Thyroid gland (tissue), 4 donors: Measurements from ENCODE around the gene TCP11L2.

Experiments
- POLR2A ChIP-seq, 2 donors: fragments of 450-650 bp; IDR thresholded peaks; one replicate each; pipeline ENCODE4 v1.6.1; 2017; ENCODE audit warnings: antibody characterized with exemption in 2 of 2, mild to moderate bottlenecking in 2 of 2, moderate library complexity in 1 of 2
- TF ChIP-seq, protein P1 (sequence below), 6 experiments: fragments of 200-600 bp in 3 of 6; fragments of 450-650 bp in 3 of 6; sonication (generic) in 3 of 6; IDR thresholded peaks; one replicate each; pipeline ENCODE4 v1.5.1; 2016 to 2019; ENCODE audit warnings: antibody characterized with exemption in 6 of 6, mild to moderate bottlenecking in 2 of 6, inconsistent platforms in 1 of 6, moderate library complexity in 1 of 6

DNA sequence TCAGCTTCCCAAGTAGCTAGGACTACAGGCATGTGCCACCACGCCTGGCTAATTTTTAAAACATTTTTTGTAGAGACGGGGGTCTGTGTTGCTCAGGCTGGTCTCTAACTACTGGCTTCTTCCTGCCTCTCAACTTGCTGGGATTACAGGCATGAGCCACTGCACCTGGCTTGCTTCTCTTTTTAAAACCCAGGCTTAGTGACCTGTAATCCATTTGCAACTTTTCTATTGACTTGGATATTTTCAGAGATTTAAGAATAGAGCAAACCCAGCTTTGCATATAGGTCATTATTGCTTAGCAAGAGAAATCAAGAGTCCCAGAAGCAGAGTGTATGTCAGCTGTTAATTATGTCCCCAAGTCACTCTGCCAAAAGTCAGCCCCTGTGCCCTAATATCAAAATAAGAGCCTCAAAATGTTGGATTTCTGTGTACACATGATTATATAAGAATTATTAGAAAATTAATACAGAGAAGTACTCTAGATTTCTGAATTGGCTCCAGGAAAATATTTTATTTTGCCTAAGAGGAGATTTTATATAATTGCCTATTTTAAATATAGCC, 24.9 kb downstream of the TCP11L2 start:
- TF ChIP-seq, protein P1, sequence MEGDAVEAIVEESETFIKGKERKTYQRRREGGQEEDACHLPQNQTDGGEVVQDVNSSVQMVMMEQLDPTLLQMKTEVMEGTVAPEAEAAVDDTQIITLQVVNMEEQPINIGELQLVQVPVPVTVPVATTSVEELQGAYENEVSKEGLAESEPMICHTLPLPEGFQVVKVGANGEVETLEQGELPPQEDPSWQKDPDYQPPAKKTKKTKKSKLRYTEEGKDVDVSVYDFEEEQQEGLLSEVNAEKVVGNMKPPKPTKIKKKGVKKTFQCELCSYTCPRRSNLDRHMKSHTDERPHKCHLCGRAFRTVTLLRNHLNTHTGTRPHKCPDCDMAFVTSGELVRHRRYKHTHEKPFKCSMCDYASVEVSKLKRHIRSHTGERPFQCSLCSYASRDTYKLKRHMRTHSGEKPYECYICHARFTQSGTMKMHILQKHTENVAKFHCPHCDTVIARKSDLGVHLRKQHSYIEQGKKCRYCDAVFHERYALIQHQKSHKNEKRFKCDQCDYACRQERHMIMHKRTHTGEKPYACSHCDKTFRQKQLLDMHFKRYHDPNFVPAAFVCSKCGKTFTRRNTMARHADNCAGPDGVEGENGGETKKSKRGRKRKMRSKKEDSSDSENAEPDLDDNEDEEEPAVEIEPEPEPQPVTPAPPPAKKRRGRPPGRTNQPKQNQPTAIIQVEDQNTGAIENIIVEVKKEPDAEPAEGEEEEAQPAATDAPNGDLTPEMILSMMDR (IDR thresholded peaks at IDR 0.05) = no peak
- TF ChIP-seq POLR2A (IDR thresholded peaks at IDR 0.05) = no peak
